GM12878 (cell line): ENCODE results near the gene ADGRG1.

ENCODE experiments used
- CEBPB ChIP-seq, 2 experiments: fragments of 150-350 bp in 1 of 2; IDR thresholded peaks; 2 replicates each; pipeline ENCODE4 v1.6.1; 2012 to 2014; ENCODE audit warnings: low read depth in 2 of 2, low read length in 2 of 2, borderline replicate concordance in 1 of 2, inconsistent platforms in 1 of 2
- CHD4 ChIP-seq: fragments of 200-600 bp; sonication (generic); IDR thresholded peaks from 2 replicates; pipeline ENCODE4 v1.6.1; 2016; ENCODE audit warnings: mild to moderate bottlenecking
- CTCF ChIP-seq, 3 experiments: IDR thresholded peaks in 2 of 3; conservative IDR thresholded peaks in 1 of 3; 2 replicates each; pipeline ENCODE4 v1.5.1; 2011; ENCODE audit warnings: low read depth in 3 of 3, low read length in 3 of 3, mild to moderate bottlenecking in 3 of 3, control low read depth in 2 of 3, moderate library complexity in 2 of 3, inconsistent platforms in 1 of 3, mixed read lengths in 1 of 3; ENCODE audit not compliant: control insufficient read depth in 2 of 3, insufficient read depth in 1 of 3; ENCODE audit errors: extremely low read depth in 1 of 3
- ELK1 ChIP-seq: IDR thresholded peaks from 2 replicates; pipeline ENCODE4 v1.6.1; 2012; ENCODE audit warnings: low read depth, low read length, improper control_type of control experiment
- EZH2 ChIP-seq: IDR thresholded peaks from 2 replicates; pipeline ENCODE4 v1.6.1; 2012; ENCODE audit warnings: low read depth, mild to moderate bottlenecking, control low read depth, inconsistent platforms, low read length, borderline replicate concordance; ENCODE audit not compliant: control insufficient read depth
- GABPA ChIP-seq: IDR thresholded peaks from 2 replicates; pipeline ENCODE4 v1.6.1; 2014; ENCODE audit warnings: antibody characterized with exemption, low read depth, mild to moderate bottlenecking, inconsistent platforms
- JUNB ChIP-seq: IDR thresholded peaks from 2 replicates; pipeline ENCODE4 v1.6.1; 2016; ENCODE audit warnings: antibody characterized with exemption, mild to moderate bottlenecking
- NFYB ChIP-seq: IDR thresholded peaks from 2 replicates; pipeline ENCODE4 v1.6.1; 2011; ENCODE audit warnings: low read depth, mild to moderate bottlenecking, low read length, improper control_type of control experiment, moderate library complexity; ENCODE audit not compliant: insufficient read depth
- PML ChIP-seq: IDR thresholded peaks from 2 replicates; pipeline ENCODE4 v1.6.1; 2012; ENCODE audit warnings: low read length, inconsistent platforms
- RBBP5 ChIP-seq: fragments of 200-600 bp; sonication (generic); conservative IDR thresholded peaks from 2 replicates; pipeline ENCODE4 v1.6.1; 2016
- SP1 ChIP-seq: IDR thresholded peaks from one replicate; pipeline ENCODE4 v1.6.1; 2011; ENCODE audit warnings: low read depth, low read length
- SRF ChIP-seq, 2 experiments: IDR thresholded peaks; 2 replicates each; pipeline ENCODE4 v1.6.1; 2011; ENCODE audit warnings: low read depth in 2 of 2, low read length in 2 of 2, mild to moderate bottlenecking in 1 of 2, moderate library complexity in 1 of 2
- TF ChIP-seq, protein P1 (sequence below): IDR thresholded peaks from 2 replicates; pipeline ENCODE4 v1.6.1; 2012; ENCODE audit warnings: mild to moderate bottlenecking, low read depth, low read length

DNA sequence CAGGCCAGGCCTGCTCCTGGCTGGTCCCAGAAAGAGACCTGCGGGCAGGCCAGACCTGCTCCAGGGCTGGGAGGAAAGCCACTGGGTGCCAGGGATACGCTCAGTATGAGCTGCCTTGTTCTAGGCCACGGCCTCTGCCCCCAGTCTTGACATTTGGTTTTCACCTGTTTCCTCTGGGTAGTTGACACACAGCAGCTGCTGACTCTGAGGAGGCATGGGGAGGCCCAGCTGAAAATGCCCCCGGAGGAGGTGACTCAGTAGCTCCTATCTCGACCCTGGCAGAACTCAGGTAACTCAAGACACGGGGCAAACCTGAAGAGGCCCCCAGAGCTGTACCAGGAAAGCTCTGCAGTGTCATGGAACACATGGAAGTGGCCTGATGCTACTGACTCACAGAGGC is 13.9 kb upstream of the ADGRG1 start:
- TF ChIP-seq ELK1 (no peak), SP1 (no peak), CTCF (IDR thresholded peaks at IDR 0.05 in 2 of 3, conservative IDR thresholded peaks at IDR 0.05 in 1 of 3; ENCODE audit: control insufficient read depth in 2 of 3, extremely low read depth in 1 of 3, insufficient read depth in 1 of 3, low read depth in 3 of 3, low read length in 3 of 3) (no peak), JUNB (no peak), NFYB (no peak), CEBPB (IDR thresholded peaks at IDR 0.05; ENCODE audit: borderline replicate concordance in 1 of 2, low read depth in 2 of 2, low read length in 2 of 2) (no peak), CHD4 (no peak), RBBP5 (no peak), EZH2 (no peak), SRF (IDR thresholded peaks at IDR 0.05; ENCODE audit: low read depth in 2 of 2, low read length in 2 of 2) (no peak), PML (no peak), GABPA (no peak)
- TF ChIP-seq, protein P1, sequence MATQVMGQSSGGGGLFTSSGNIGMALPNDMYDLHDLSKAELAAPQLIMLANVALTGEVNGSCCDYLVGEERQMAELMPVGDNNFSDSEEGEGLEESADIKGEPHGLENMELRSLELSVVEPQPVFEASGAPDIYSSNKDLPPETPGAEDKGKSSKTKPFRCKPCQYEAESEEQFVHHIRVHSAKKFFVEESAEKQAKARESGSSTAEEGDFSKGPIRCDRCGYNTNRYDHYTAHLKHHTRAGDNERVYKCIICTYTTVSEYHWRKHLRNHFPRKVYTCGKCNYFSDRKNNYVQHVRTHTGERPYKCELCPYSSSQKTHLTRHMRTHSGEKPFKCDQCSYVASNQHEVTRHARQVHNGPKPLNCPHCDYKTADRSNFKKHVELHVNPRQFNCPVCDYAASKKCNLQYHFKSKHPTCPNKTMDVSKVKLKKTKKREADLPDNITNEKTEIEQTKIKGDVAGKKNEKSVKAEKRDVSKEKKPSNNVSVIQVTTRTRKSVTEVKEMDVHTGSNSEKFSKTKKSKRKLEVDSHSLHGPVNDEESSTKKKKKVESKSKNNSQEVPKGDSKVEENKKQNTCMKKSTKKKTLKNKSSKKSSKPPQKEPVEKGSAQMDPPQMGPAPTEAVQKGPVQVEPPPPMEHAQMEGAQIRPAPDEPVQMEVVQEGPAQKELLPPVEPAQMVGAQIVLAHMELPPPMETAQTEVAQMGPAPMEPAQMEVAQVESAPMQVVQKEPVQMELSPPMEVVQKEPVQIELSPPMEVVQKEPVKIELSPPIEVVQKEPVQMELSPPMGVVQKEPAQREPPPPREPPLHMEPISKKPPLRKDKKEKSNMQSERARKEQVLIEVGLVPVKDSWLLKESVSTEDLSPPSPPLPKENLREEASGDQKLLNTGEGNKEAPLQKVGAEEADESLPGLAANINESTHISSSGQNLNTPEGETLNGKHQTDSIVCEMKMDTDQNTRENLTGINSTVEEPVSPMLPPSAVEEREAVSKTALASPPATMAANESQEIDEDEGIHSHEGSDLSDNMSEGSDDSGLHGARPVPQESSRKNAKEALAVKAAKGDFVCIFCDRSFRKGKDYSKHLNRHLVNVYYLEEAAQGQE, result no peak
